Hematopoietic multipotent progenitor cell treated with erythropoietin and hydrocortisone succinate and interleukin-3 and kit ligand, for 15 days (in vitro differentiated cells): ENCODE data around the gene KIF2C.
"Not testable (repeated sequence)": the region's sequence is repeated elsewhere in the genome, so short reads cannot be mapped to it uniquely, and the experiment has no call there.

Experiments used
- DNase-seq: peaks from one replicate; pipeline ENCODE4 v3.0.0-alpha.2; 2015; ENCODE audit warnings: low spot score

KIF2C gene

DNA sequence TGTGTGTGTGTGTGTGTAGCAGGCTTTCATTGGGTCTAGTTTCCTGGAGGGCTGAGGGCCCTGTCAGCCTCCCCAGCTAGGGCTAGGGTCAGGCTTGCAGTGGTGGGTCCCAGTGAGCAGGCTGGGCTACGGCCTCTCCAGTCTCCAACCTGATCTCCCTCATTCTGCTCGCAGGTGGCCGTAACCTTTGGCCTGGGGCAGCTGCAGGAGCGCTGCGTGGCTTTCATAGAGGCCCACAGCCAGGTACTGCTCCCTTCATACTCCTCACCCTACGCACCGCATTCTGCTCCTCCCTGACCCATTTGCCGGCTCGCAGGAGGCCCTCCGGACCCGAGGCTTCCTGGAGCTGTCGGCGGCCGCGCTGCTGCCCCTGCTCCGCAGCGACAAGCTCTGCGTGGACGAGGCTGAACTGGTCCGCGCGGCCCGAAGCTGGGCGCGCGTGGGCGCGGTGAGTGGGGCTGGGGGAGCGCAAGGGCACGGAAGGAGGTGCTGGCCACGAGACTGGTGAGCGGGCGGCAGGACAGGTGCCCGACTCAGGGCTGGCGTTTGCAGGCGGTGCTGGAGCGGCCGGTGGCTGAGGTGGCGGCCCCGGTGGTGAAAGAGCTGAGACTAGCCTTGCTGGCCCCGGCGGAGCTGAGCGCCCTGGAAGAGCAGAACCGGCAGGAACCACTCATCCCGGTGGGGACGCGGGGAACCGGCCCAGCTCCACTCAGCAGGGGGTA lies 73.3 kb downstream of the KIF2C start:
- DNase-seq, result no peak

DNA sequence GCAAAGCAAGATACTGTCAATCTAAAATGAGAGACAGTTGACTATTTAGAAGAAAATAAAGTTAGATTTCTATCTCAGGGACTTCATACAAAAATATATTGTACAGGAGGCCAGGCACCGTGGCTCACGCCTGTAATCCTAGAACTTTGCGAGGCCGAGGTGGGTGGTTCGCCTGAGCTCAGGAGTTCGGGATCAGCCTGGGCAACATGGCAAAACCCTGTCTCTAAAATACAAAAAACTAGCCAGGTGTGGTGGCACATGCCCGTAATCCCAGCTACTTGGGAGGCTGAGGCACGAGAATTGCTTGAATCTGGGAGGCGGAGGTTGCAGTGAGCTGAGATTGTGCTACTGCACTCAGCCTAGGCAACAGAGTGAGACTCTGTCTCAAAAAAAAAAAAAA lies 76.3 kb downstream of the KIF2C start:
- not testable (repeated sequence) for DNase-seq

DNA sequence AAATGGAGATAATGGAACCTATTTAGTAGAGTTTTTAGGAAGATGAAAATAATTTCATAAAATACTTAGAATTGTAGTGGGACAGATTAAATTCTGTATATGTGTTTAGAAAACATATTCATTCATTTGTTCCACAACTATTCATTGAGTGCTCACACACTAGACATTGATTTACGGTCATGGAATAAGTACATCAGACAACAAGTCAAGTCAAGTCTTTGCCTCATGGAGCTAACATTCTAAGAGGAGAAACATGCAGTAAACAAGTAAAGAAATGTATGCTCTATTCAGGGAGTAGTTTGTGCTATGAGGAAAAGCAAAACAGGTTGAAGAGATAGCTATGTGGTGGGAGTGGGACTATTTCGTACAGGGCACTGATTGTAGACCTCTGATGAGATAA lies 77.7 kb downstream of the KIF2C start:
- DNase-seq, result no peak
